Naive thymus-derived CD8-positive, alpha-beta T cell (primary cell): Measurements from ENCODE around the gene KIAA1328. TPM values are rescaled to one million over a fixed set of nuclear protein-coding genes. Genes with fewer than 3 reads are reported as not detected.
"Not testable (repeated sequence)": the region's sequence is repeated elsewhere in the genome, so short reads cannot be mapped to it uniquely, and the experiment has no call there.

Experiments
- ATAC-seq, 2 donors: fragments of 150-1000 bp; cut with Tn5 transposase in 1 of 2; sonication (Bioruptor Pico), chemical (Tn5 transposase) in 1 of 2; 1 replicate in 1 of 2; 2 replicates in 1 of 2; pipeline ENCODE4 v1.10.0; 2021; ENCODE audit warnings: mild to moderate bottlenecking in 2 of 2, moderate library complexity in 2 of 2
- POLR2A ChIA-PET: fragments of 350-600 bp; sonication (Branson Sonifier 250); formaldehyde crosslinking; loops from one replicate; lab custom pipeline; 2021; ENCODE audit warnings: antibody characterized with exemption; lab: Charles Lee
- DNase-seq, 10 donors: peaks; one replicate each; pipeline versions ENCODE4 v3.0.0 to v3.0.0-alpha.2; 2020 to 2022
- H3K27ac Mint-ChIP-seq, 10 donors: one replicate each; pipeline ENCODE4 v1.8.0; 2020 to 2022; ENCODE audit warnings: mild to moderate bottlenecking in 10 of 10, mixed read lengths in 10 of 10, moderate library complexity in 4 of 10, inconsistent platforms in 1 of 10
- H3K27me3 Mint-ChIP-seq, 5 donors: one replicate each; pipeline ENCODE4 v1.8.0; 2021 to 2022; ENCODE audit warnings: mixed read lengths in 5 of 5
- H3K36me3 Mint-ChIP-seq, 3 donors: one replicate each; pipeline ENCODE4 v1.8.0; 2020 to 2022; ENCODE audit warnings: mixed read lengths in 3 of 3, mild to moderate bottlenecking in 2 of 3, inconsistent platforms in 1 of 3
- H3K4me1 Mint-ChIP-seq, 4 donors: one replicate each; pipeline ENCODE4 v1.8.0; 2021 to 2022; ENCODE audit warnings: mixed read lengths in 4 of 4
- H3K4me3 Mint-ChIP-seq, 10 donors: one replicate each; pipeline ENCODE4 v1.8.0; 2020 to 2022; ENCODE audit warnings: mild to moderate bottlenecking in 10 of 10, mixed read lengths in 10 of 10, moderate library complexity in 6 of 10, inconsistent platforms in 1 of 10
- H3K9me3 Mint-ChIP-seq, 9 donors: one replicate each; pipeline ENCODE4 v1.8.0; 2020 to 2022; ENCODE audit warnings: mixed read lengths in 9 of 9, mild to moderate bottlenecking in 3 of 9, inconsistent platforms in 1 of 9, moderate library complexity in 1 of 9
- polyA plus RNA-seq, 3 donors: library from polyadenylated mRNA; unstranded; fragments of 300-500 nt; fragmentation: Illumina TruSeq; gene quantifications; one replicate each; pipeline ENCODE4 v1.2.3, GENCODE V29; 2021
- total RNA-seq, 8 experiments: library from RNA in 2 of 8; stranded (reverse) in 2 of 8; gene quantifications; one replicate each; pipeline ENCODE4 v1.2.3 and lab custom pipeline; 2021 to 2026

Gene KIAA1328
- total and polyA plus RNA-seq, 5 experiments from 2014 or later = 6.3 to 15.1 (median 10.8) TPM

DNA sequence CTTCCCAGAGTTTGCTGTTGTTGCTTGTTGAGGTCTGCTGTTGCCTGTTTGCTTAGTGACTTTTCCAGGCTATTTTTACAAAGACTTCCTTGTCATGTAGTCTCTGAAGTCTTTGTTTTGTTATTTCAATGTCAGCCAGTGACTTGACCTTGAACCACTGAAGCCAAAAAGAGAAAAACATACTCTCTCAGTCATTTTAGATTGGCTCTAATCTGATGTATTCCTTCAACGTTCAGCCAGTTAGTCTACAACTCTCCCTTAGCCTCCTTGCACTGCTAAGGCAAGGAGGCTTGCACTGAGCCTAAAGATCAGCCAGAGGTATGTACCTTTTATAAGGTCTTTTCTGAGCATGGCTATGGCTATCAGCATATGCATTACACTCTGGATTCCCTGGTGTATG is 27.9 kb downstream of the KIAA1328 start:
- peaks cover 0 to 17% (median 11%) of the 10 kb centered on the region in 9 donors for H3K9me3 Mint-ChIP-seq
- peaks cover 22 to 53% (median 45%) of the 10 kb centered on the region in 3 donors for H3K36me3 Mint-ChIP-seq
- no peak overlapping the region for H3K4me3 Mint-ChIP-seq
- no peaks in the 10 kb centered on the region for H3K27me3 Mint-ChIP-seq
- H3K4me1 Mint-ChIP-seq = peaks cover 0 to 6% (median 2%) of the 10 kb centered on the region in 4 donors
- POLR2A ChIA-PET = no interaction called here
- DNase-seq (no peak), ATAC-seq (no peak)
- H3K27ac Mint-ChIP-seq = no peak overlapping the region

DNA sequence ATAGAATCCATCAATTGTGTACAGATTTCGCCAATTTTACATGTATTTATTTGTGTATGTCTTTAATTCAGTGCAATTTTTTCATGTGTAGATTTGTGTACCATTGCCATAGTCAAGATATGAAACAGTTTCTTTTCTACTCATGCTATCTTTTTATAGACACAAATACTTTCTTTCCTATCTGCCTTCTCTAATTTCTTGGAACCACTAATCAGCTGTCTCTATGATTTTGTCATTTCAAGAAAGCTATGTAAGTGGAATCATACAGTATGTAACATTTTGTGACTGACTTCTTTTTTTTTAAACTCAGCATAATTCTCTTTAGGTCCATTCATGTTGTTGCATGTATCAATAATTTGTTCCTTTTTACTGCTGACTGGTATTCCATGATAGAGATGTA is 33.3 kb downstream of the KIAA1328 start:
- Mint-ChIP-seq H3K36me3 (peaks cover 17 to 32% (median 28%) of the 10 kb centered on the region in 3 donors), H3K27me3 (no peaks in the 10 kb centered on the region), H3K9me3 (no peaks in the 10 kb centered on the region), H3K4me3 (no peak overlapping the region), H3K27ac (no peak overlapping the region), H3K4me1 (peaks cover 0 to 5% (median 0%) of the 10 kb centered on the region in 4 donors)
- POLR2A ChIA-PET = no interaction called here
- ATAC-seq (no peak), DNase-seq (no peak)

DNA sequence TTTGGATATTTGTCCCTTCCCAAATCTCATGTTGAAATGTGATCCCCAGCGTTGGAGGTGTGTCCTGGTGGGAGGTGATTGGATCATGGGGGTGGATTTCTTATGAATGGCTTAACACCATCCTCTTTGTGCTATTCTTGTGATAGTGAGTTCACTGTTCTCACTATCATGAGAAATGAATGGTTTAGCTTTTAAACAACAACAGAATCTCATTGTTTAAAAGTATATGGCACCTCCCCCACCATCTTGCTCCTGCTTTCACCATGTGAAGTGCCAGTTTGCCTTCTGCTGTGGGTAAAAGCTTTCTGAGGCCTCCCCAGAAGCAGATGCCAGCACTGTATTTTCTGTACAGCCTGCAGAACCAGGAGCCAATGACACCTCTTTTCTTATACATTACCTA is 38.1 kb downstream of the KIAA1328 start:
- POLR2A ChIA-PET = no interaction called here
- DNase-seq (no peak), ATAC-seq (no peak)
- Mint-ChIP-seq H3K36me3 (peaks cover 19 to 40% (median 30%) of the 10 kb centered on the region in 3 donors), H3K9me3 (peaks cover 0 to 4% (median 0%) of the 10 kb centered on the region in 9 donors), H3K27ac (no peak overlapping the region), H3K4me3 (no peak overlapping the region), H3K4me1 (peaks cover 0 to 5% (median 0%) of the 10 kb centered on the region in 4 donors), H3K27me3 (no peaks in the 10 kb centered on the region)

DNA sequence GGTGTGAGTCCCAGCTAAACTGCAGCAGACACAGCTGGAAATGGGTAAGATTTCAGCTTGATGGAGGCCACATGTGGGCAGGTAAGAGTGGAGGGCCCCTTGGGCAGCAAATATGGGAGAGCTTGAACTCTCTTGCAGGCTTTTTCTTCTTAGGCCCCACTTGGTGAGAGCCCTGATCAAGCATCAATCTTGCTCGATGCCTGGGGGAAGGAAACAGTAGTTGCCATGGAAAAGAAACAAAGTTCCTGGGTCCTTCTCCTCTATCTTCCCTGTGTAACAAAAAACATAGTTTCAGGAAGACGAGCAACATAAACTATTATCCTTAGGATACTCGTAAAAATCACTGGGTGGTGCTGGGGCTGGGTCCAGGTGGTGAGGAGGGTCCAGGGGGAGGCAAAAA is 42.9 kb downstream of the KIAA1328 start:
- no peak overlapping the region for H3K4me3 Mint-ChIP-seq

DNA sequence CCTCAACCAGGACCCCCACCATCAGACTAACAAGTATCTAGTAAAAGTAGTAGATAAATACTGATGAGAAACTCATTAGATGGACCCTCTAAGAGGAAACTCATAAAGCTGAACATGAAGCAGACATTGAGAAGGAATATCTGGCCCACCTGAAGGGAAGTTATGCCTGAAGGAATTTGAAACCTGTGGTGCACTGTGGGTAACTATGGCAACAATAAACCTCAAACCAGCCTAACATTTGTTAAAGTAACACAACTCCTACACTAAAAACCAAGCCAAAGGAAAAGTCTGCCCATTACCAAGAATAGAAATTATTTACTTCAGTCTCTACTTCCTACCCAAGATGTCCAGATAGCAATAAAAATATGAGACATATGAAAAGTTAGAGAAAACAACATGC is 43.4 kb downstream of the KIAA1328 start:
- no peak for DNase-seq
- POLR2A ChIA-PET = no interaction called here
- Mint-ChIP-seq H3K27ac (no peak overlapping the region), H3K36me3 (peaks cover 9 to 55% (median 50%) of the 10 kb centered on the region in 3 donors), H3K27me3 (no peaks in the 10 kb centered on the region), H3K4me3 (no peak overlapping the region), H3K9me3 (peaks cover 0 to 28% (median 10%) of the 10 kb centered on the region in 9 donors), H3K4me1 (peaks cover 0 to 8% (median 5%) of the 10 kb centered on the region in 4 donors)
- ATAC-seq = no peak

More for the DNA sequence above, 42.9 kb downstream of the KIAA1328 start:
- Mint-ChIP-seq H3K36me3 (peaks cover 9 to 52% (median 50%) of the 10 kb centered on the region in 3 donors), H3K9me3 (peaks cover 0 to 26% (median 10%) of the 10 kb centered on the region in 9 donors), H3K27ac (peak overlapping the region in 2 of 10 donors; percentile 20 to 50), H3K4me1 (peaks cover 0 to 6% (median 3%) of the 10 kb centered on the region in 4 donors), H3K27me3 (no peaks in the 10 kb centered on the region)
- POLR2A ChIA-PET = no interaction called here
- ATAC-seq = no peak
- no peak for DNase-seq

DNA sequence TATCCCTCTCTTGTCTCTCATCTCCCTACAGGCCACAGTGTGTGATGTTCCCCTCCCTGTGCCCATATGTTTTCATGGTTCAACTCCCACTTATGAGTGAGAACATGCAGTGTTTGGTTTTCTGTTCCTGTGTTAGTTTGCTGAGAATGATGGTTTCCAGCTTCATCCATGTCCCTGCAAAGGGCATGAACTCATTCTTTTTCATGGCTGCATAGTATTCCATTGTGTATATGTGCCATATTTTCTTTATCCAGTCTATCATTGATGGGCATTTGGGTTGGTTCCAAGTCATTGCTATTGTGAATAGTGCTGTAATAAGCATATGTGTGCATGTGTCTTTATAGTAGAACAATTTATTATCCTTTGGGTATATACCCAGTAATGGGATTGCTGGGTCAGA is 44.9 kb downstream of the KIAA1328 start:
- Mint-ChIP-seq H3K9me3 (peaks cover 0 to 33% (median 10%) of the 10 kb centered on the region in 9 donors), H3K36me3 (peaks cover 17 to 66% (median 50%) of the 10 kb centered on the region in 3 donors)
- H3K27ac Mint-ChIP-seq, DNase-seq, H3K4me3 Mint-ChIP-seq, ATAC-seq, POLR2A ChIA-PET, H3K27me3 Mint-ChIP-seq, H3K4me1 Mint-ChIP-seq: not testable (repeated sequence)

DNA sequence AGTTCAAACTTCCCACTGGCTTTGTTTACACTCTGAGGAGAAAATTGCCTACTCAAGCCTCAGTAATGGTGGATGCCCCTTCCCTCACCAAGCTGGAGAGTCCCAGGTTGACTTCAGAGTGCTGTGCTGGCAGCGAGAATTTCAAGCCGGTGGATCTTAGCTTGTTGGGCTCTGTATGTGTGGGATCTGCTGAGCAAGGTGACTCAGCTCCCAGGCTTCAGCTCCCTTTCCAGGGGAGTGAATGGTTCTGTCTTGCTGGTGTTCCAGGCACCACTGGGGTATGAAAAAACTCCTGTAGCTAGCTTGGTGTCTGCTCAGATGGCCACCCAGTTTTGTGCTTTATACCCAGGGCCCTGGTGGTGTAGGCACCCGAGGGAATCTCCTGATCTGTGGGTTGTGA is 50.9 kb downstream of the KIAA1328 start:
- POLR2A ChIA-PET, H3K4me3 Mint-ChIP-seq, ATAC-seq, DNase-seq, H3K27ac Mint-ChIP-seq, H3K27me3 Mint-ChIP-seq: not testable (repeated sequence)
- Mint-ChIP-seq H3K9me3 (peaks cover 0 to 25% (median 6%) of the 10 kb centered on the region in 9 donors), H3K4me1 (peaks cover 0 to 12% (median 5%) of the 10 kb centered on the region in 4 donors), H3K36me3 (peaks cover 16 to 50% (median 36%) of the 10 kb centered on the region in 3 donors)

DNA sequence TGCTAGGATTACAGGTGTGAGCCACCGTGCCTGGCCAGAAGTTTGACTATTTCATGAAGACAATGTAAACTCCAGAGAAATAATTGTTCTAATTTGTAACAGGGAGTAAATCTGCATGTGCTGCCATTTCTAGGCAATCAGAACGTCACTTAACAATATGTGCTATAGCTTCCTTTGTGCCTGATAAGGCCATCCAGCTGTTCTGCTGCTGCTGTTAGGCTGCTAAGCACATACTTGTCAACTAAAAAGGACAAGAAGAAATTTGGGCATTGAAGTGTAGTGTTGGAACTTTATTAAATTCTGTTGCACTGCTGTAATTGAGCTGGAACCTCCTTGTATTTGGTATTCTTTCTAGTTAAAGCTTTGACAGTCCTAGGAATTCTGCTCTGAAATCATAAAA is 57.1 kb downstream of the KIAA1328 start:
- ATAC-seq (no peak), DNase-seq (no peak)
- H3K27me3 Mint-ChIP-seq = no peaks in the 10 kb centered on the region
- H3K36me3 Mint-ChIP-seq = peaks cover 11 to 32% (median 26%) of the 10 kb centered on the region in 3 donors
- no peak overlapping the region for H3K27ac Mint-ChIP-seq
- peaks cover 0 to 6% (median 4%) of the 10 kb centered on the region in 4 donors for H3K4me1 Mint-ChIP-seq
- POLR2A ChIA-PET = no interaction called here
- no peak overlapping the region for H3K4me3 Mint-ChIP-seq
- no peaks in the 10 kb centered on the region for H3K9me3 Mint-ChIP-seq

DNA sequence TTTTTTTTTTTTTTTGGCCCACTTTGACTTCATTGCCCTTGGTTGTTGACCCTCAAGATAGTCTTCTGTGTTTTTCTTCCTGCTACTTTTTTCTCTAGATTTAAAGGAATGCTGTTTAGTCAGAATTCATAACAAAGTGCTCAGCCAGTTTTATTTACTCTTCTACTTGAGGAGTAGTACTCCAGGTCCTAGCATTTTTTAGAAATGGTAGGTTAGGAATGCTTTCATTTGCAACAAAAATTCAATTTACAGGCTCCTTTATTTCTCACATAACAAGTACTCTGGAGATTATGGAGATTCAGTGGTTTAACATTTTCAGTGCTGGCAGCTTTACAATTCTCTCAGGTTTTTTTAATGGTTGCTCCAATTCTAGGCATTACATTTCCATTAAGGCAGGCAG is 58.2 kb downstream of the KIAA1328 start:
- POLR2A ChIA-PET = no interaction called here
- Mint-ChIP-seq H3K27ac (peak overlapping the region in 1 of 10 donors; percentile 10), H3K27me3 (no peaks in the 10 kb centered on the region), H3K4me1 (peaks cover 0 to 6% (median 3%) of the 10 kb centered on the region in 4 donors), H3K36me3 (peaks cover 14 to 28% (median 27%) of the 10 kb centered on the region in 3 donors), H3K4me3 (no peak overlapping the region), H3K9me3 (no peaks in the 10 kb centered on the region)
- ATAC-seq = no peak
- DNase-seq = no peak

DNA sequence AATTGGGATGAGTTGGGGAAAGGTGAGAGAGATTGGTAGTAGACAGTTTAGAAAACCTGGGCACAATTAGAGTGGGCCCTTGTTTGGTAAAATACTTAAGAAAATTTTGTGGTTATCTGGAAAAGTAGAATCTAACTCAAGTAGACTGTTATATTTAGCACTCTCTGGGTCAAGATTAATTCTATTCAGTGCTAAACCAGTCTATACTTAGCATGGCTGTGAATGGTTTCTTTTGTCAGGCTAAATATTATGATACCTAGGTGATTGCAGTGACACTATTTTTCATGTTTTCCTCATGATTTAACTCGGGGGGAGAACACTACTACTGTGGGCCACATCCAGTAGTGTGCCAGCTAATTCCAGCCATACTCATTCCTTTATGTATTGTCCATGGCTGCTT is 58.9 kb downstream of the KIAA1328 start:
- Mint-ChIP-seq H3K27me3 (no peaks in the 10 kb centered on the region), H3K4me1 (peaks cover 0 to 6% (median 3%) of the 10 kb centered on the region in 4 donors), H3K9me3 (no peaks in the 10 kb centered on the region), H3K27ac (no peak overlapping the region), H3K36me3 (peaks cover 16 to 28% (median 26%) of the 10 kb centered on the region in 3 donors), H3K4me3 (no peak overlapping the region)
- ATAC-seq (no peak), DNase-seq (no peak)
- POLR2A ChIA-PET = no interaction called here

DNA sequence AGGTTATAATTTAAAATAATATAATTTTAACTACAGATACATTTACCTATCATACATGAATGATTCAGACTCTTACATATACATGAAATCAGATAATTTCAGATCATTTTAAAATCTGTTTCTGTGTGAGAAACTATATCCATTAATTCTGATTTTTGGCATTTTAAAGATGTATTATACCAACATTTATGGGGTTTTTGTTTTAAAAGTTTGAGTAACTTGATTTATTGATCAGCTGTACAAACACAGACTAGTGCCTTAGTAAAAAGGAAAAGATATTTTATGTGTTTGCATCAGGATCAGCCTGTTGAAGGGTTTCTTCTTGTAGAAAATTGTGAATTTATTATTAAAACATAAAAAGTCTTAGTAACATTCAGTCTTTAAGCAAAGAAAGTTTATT is 59.9 kb downstream of the KIAA1328 start:
- H3K36me3 Mint-ChIP-seq = peaks cover 16 to 29% (median 26%) of the 10 kb centered on the region in 3 donors
- no peak overlapping the region for H3K4me3 Mint-ChIP-seq
- POLR2A ChIA-PET = no interaction called here
- H3K27ac Mint-ChIP-seq = no peak overlapping the region
- ATAC-seq (no peak), DNase-seq (no peak)
- no peaks in the 10 kb centered on the region for H3K9me3 Mint-ChIP-seq
- H3K27me3 Mint-ChIP-seq = no peaks in the 10 kb centered on the region
- peaks cover 0 to 6% (median 3%) of the 10 kb centered on the region in 4 donors for H3K4me1 Mint-ChIP-seq

DNA sequence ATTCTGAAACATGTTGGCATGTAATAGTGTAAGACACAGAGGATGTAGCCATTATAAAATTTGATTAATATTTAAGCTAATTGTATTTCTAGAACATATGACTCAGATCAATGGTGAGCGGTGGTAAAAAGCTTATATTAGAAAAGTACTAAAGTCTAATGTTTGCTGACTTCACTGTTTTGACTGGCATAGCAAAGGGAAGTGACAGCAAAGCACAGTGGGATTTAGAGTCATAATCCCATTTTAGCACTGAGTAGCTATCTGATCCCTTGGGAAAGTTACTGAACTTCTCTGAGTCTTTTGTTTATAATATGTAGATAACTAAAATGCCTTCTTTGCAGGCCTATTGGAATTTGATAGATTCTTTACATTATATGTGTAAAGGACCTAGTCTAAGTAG is 60.4 kb downstream of the KIAA1328 start:
- POLR2A ChIA-PET = no interaction called here
- no peak overlapping the region for H3K4me3 Mint-ChIP-seq
- peaks cover 16 to 32% (median 28%) of the 10 kb centered on the region in 3 donors for H3K36me3 Mint-ChIP-seq
- peaks cover 0 to 6% (median 3%) of the 10 kb centered on the region in 4 donors for H3K4me1 Mint-ChIP-seq
- no peak for DNase-seq
- no peak for ATAC-seq
- no peak overlapping the region for H3K27ac Mint-ChIP-seq
- no peaks in the 10 kb centered on the region for H3K9me3 Mint-ChIP-seq
- no peaks in the 10 kb centered on the region for H3K27me3 Mint-ChIP-seq

DNA sequence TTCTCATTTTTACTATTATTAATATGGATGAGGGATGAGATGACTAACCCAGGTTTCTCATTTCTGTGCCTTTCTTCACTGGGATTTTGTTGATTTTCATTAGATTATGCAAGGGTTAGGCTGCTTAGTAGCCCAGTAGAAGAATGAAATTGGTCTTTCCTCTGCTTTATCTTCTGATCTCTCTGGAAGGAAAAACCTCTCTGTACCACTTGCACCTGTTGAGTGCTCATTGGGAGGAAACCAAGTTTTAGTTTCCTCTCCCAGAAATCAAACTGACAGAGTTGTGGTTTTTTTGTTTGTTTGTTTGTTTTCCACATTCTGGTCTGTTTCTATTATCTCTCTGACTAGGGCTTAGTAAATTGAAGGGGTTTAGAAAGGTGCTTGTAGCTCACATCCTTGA is 60.8 kb downstream of the KIAA1328 start:
- peaks cover 16 to 34% (median 28%) of the 10 kb centered on the region in 3 donors for H3K36me3 Mint-ChIP-seq
- H3K9me3 Mint-ChIP-seq = no peaks in the 10 kb centered on the region

DNA sequence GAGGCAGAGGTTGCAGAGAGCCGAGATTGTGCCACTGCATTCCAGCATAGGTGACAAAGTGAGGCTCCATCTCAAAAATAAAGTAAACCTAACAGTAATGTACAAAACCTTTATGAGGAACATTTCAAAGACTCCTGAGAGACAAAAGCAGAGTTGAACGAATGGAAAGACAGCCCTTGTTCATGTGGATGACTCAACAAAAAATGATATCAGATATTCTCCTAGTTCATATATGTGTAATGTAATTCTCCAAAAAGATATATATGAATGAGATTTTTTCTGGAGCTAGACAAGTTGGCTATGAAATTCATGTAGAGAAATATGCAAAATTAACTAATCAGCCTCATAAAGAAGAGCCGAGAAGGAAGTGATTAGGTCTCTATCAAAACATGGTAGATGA is 61.7 kb downstream of the KIAA1328 start:
- Mint-ChIP-seq H3K9me3 (no peaks in the 10 kb centered on the region), H3K4me1 (peaks cover 0 to 6% (median 3%) of the 10 kb centered on the region in 4 donors), H3K27me3 (no peaks in the 10 kb centered on the region), H3K36me3 (peaks cover 13 to 33% (median 27%) of the 10 kb centered on the region in 3 donors), H3K27ac (no peak overlapping the region), H3K4me3 (no peak overlapping the region)
- ATAC-seq = no peak
- no peak for DNase-seq
- POLR2A ChIA-PET = no interaction called here

More for the DNA sequence above, 60.8 kb downstream of the KIAA1328 start:
- no peak for ATAC-seq
- Mint-ChIP-seq H3K4me1 (peaks cover 0 to 6% (median 3%) of the 10 kb centered on the region in 4 donors), H3K27ac (no peak overlapping the region), H3K4me3 (no peak overlapping the region), H3K27me3 (no peaks in the 10 kb centered on the region)
- DNase-seq = no peak
- POLR2A ChIA-PET = no interaction called here
